Mesenchymal stem cell (in vitro differentiated cells and primary cell): ENCODE results near the gene ANKRD40.

ENCODE experiments used
- DNase-seq: peaks from one replicate; pipeline ENCODE4 v3.0.0-alpha.2; 2013
- H2AFZ ChIP-seq: one replicate; pipeline ENCODE4 v1.6.1; 2013; ENCODE audit warnings: low read depth, mild to moderate bottlenecking, control low read depth, inconsistent platforms, low read length, moderate library complexity
- H2AK5ac ChIP-seq: 2 replicates; pipeline ENCODE4 v1.6.1; 2013; ENCODE audit warnings: low read length, moderate library complexity, mild to moderate bottlenecking, inconsistent platforms; ENCODE audit not compliant: severe bottlenecking
- H2BK120ac ChIP-seq: one replicate; pipeline ENCODE4 v1.6.1; 2013; ENCODE audit warnings: low read depth, mild to moderate bottlenecking, inconsistent platforms, low read length, moderate library complexity
- H2BK12ac ChIP-seq, 2 experiments: one replicate each; pipeline ENCODE4 v1.6.1; 2013; ENCODE audit warnings: inconsistent platforms in 2 of 2, low read length in 2 of 2, mild to moderate bottlenecking in 2 of 2, moderate library complexity in 2 of 2, control low read depth in 1 of 2
- H2BK15ac ChIP-seq: one replicate; pipeline ENCODE4 v1.6.1; 2013; ENCODE audit warnings: mild to moderate bottlenecking, low read depth, inconsistent platforms; ENCODE audit not compliant: poor library complexity, severe bottlenecking
- H2BK5ac ChIP-seq: 2 replicates; pipeline ENCODE4 v1.6.1; 2013; ENCODE audit warnings: low read depth, mild to moderate bottlenecking, low read length, control low read depth, inconsistent platforms; ENCODE audit not compliant: poor library complexity, severe bottlenecking
- H3K14ac ChIP-seq, 2 experiments: one replicate each; pipeline ENCODE4 v1.6.1; 2013; ENCODE audit warnings: inconsistent platforms in 2 of 2, low read length in 2 of 2, control low read depth in 1 of 2, mild to moderate bottlenecking in 1 of 2, moderate library complexity in 1 of 2
- H3K18ac ChIP-seq, 2 experiments: one replicate each; pipeline ENCODE4 v1.6.1; 2013; ENCODE audit warnings: inconsistent platforms in 2 of 2, low read length in 2 of 2, control low read depth in 1 of 2, low read depth in 1 of 2, mild to moderate bottlenecking in 1 of 2
- H3K23ac ChIP-seq, 2 experiments: one replicate each; pipeline ENCODE4 v1.6.1; 2013; ENCODE audit warnings: inconsistent platforms in 2 of 2, low read length in 2 of 2, mild to moderate bottlenecking in 2 of 2, moderate library complexity in 2 of 2, control low read depth in 1 of 2
- H3K27ac ChIP-seq: 2 replicates; pipeline ENCODE4 v1.5.1; 2013; ENCODE audit warnings: mild to moderate bottlenecking, moderate library complexity, low read length, control low read depth, inconsistent platforms; ENCODE audit not compliant: poor library complexity, severe bottlenecking
- H3K27me3 ChIP-seq, 2 experiments: 2 replicates each; pipeline versions ENCODE4 v1.6.1 to v1.7.0; 2013; ENCODE audit warnings: low read length in 2 of 2, mild to moderate bottlenecking in 2 of 2, moderate library complexity in 2 of 2, control low read depth in 1 of 2, inconsistent platforms in 1 of 2; ENCODE audit not compliant: control insufficient read depth in 1 of 2, insufficient read depth in 1 of 2
- H3K36me3 ChIP-seq, 2 experiments: 2 replicates each; pipeline versions ENCODE4 v1.6.1 to v1.7.0; 2013; ENCODE audit warnings: low read length in 2 of 2, control low read depth in 1 of 2, inconsistent platforms in 1 of 2, low read depth in 1 of 2, mild to moderate bottlenecking in 1 of 2; ENCODE audit not compliant: insufficient read depth in 2 of 2, control insufficient read depth in 1 of 2
- H3K4ac ChIP-seq, 2 experiments: one replicate each; pipeline ENCODE4 v1.6.1; 2013; ENCODE audit warnings: inconsistent platforms in 2 of 2, low read length in 2 of 2, mild to moderate bottlenecking in 2 of 2, moderate library complexity in 2 of 2, control low read depth in 1 of 2, low read depth in 1 of 2
- H3K4me1 ChIP-seq: 2 replicates; pipeline ENCODE4 v1.6.1; 2013; ENCODE audit warnings: low read depth, low read length, control low read depth; ENCODE audit not compliant: control insufficient read depth, insufficient read depth
- H3K4me2 ChIP-seq: 2 replicates; pipeline ENCODE4 v1.6.1; 2013; ENCODE audit warnings: low read length, mild to moderate bottlenecking, inconsistent platforms; ENCODE audit not compliant: poor library complexity, severe bottlenecking
- H3K4me3 ChIP-seq, 2 experiments: 2 replicates each; pipeline versions ENCODE4 v1.5.1 to v1.7.0; 2013; ENCODE audit warnings: low read length in 2 of 2, mild to moderate bottlenecking in 2 of 2, control low read depth in 1 of 2, low read depth in 1 of 2; ENCODE audit not compliant: insufficient read depth in 1 of 2
- H3K79me1 ChIP-seq: replicated peaks from 2 replicates; pipeline ENCODE4 v1.6.1; 2013; ENCODE audit warnings: mild to moderate bottlenecking, control low read depth, low read length, inconsistent platforms; ENCODE audit not compliant: poor library complexity, severe bottlenecking
- H3K9ac ChIP-seq: 2 replicates; pipeline ENCODE4 v1.7.0; 2013; ENCODE audit warnings: mild to moderate bottlenecking, low read length, moderate library complexity
- H3K9me3 ChIP-seq: 2 replicates; pipeline ENCODE4 v1.7.0; 2013; ENCODE audit warnings: mild to moderate bottlenecking, low read length; ENCODE audit not compliant: control insufficient read depth
- H4K8ac ChIP-seq: one replicate; pipeline ENCODE4 v1.6.1; 2013; ENCODE audit warnings: inconsistent platforms, mild to moderate bottlenecking, low read length, moderate library complexity
- H4K91ac ChIP-seq: one replicate; pipeline ENCODE4 v1.6.1; 2013; ENCODE audit warnings: mild to moderate bottlenecking, low read length, inconsistent platforms
- WGBS: methylation state at CpG from one replicate; pipeline ENCODE4 v1.1.7; 2013; ENCODE audit warnings: mixed read lengths; 5-methylcytosine and 5-hydroxymethylcytosine counted together

ANKRD40 gene

GRCh38 chr17:50660042-50660886 is 47.5 kb downstream of the ANKRD40 start:
- Histone ChIP-seq H3K23ac (peak overlapping the region in 1 of 2 experiments; percentile 36), H2AFZ (peak overlapping the region; percentile 64), H2AK5ac (peak overlapping the region; percentile 54), H2BK120ac (peak overlapping the region; percentile 50), H3K36me3 (peaks cover 5 to 19% of the 10 kb centered on the region in 2 experiments), H3K4me2 (no peak overlapping the region), H2BK12ac (peak overlapping the region; percentile 89 to 91), H4K8ac (peak overlapping the region; percentile 93), H2BK15ac (peak overlapping the region; percentile 73), H3K4me1 (peaks cover 33% of the 10 kb centered on the region), H3K79me1 (peaks cover 1% of the 10 kb centered on the region), H3K18ac (peak overlapping the region; percentile 26 to 89), H3K27ac (no peak overlapping the region), H3K4ac (peak overlapping the region; percentile 13 to 58), H3K9me3 (no peaks in the 10 kb centered on the region), H3K9ac (peak overlapping the region; percentile 51), H3K14ac (peak overlapping the region in 1 of 2 experiments; percentile 49), H3K27me3 (no peaks in the 10 kb centered on the region), H2BK5ac (no peak overlapping the region), H4K91ac (peak overlapping the region; percentile 92), H3K4me3 (no peak overlapping the region)
- no peak for DNase-seq
- 77% methylated on average over 10 of the region's 11 CpGs for WGBS

DNA sequence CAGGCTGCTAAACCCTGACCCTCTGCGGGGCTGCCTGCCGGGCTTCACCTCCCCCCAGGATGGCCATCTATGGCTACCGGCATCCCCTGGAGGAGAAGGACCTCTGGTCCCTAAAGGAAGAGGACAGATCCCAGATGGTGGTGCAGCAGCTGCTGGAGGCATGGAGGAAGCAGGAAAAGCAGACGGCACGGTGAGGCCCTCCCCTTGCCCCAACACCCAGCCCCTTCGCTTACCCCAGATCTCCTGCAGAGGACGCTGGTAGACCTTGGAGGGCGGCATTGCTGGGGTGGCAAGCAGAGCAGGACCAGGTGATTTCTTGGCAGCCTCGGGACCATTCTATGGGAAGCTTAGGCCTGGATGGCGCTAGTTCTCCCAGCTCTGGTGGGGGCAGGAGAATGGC is 48.5 kb downstream of the ANKRD40 start:
- Histone ChIP-seq H2AFZ (no peak overlapping the region), H2BK15ac (peak overlapping the region; percentile 31), H3K4me3 (no peak overlapping the region), H3K4me2 (no peak overlapping the region), H3K9ac (no peak overlapping the region), H3K27me3 (no peaks in the 10 kb centered on the region), H3K36me3 (peaks cover 5 to 19% of the 10 kb centered on the region in 2 experiments), H3K23ac (no peak overlapping the region), H3K14ac (peak overlapping the region in 1 of 2 experiments; percentile 18), H3K9me3 (no peaks in the 10 kb centered on the region), H3K27ac (no peak overlapping the region), H3K4ac (no peak overlapping the region), H2BK12ac (no peak overlapping the region), H4K8ac (peak overlapping the region; percentile 56), H2BK120ac (no peak overlapping the region), H2BK5ac (no peak overlapping the region), H3K79me1 (peaks cover 1% of the 10 kb centered on the region), H4K91ac (peak overlapping the region; percentile 11), H2AK5ac (no peak overlapping the region), H3K4me1 (peaks cover 33% of the 10 kb centered on the region), H3K18ac (peak overlapping the region in 1 of 2 experiments; percentile 54)
- 89% methylated on average over 8 of the region's 10 CpGs for WGBS
- no peak for DNase-seq

DNA sequence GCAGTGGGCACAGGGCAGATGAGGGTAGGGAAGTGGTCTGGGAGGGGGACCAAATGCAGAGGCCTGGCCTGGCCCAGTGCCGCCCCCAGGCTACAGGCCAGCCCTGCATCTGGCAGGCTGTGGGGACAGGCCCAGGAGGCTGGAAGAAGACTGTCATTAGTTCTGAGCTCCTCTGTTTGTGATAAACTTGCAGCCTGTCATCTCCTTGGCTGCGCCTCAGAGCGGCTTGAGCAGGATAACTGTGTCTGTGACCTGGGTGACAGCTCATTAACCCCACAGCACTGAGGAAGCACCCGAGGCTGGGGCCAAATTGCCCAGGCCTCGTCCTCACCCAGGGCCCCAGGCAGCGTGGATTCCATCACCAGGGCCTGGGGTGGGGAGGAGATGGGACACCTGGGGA is 49.1 kb downstream of the ANKRD40 start:
- peak overlapping the region; percentile 60 for H2AK5ac ChIP-seq
- H3K4ac ChIP-seq, result peak overlapping the region in 1 of 2 experiments; percentile 60
- peak overlapping the region; percentile 55 for H4K8ac ChIP-seq
- no peak overlapping the region for H2BK15ac ChIP-seq
- peaks cover 1% of the 10 kb centered on the region for H3K79me1 ChIP-seq
- H3K18ac ChIP-seq, result peak overlapping the region in 1 of 2 experiments; percentile 14
- H2BK12ac ChIP-seq, result peak overlapping the region in 1 of 2 experiments; percentile 67
- H3K14ac ChIP-seq, result peak overlapping the region in 1 of 2 experiments; percentile 7
- H3K9ac ChIP-seq, result no peak overlapping the region
- no peaks in the 10 kb centered on the region for H3K27me3 ChIP-seq
- H2AFZ ChIP-seq, result no peak overlapping the region
- H3K4me1 ChIP-seq, result peaks cover 33% of the 10 kb centered on the region
- H2BK120ac ChIP-seq, result no peak overlapping the region
- H3K36me3 ChIP-seq, result peaks cover 5 to 19% of the 10 kb centered on the region in 2 experiments
- no peak for DNase-seq
- H3K23ac ChIP-seq, result no peak overlapping the region
- H2BK5ac ChIP-seq, result no peak overlapping the region
- no peak overlapping the region for H3K4me2 ChIP-seq
- H4K91ac ChIP-seq, result peak overlapping the region; percentile 5
- H3K4me3 ChIP-seq, result no peak overlapping the region
- 63% methylated on average over 6 of the region's 6 CpGs for WGBS
- H3K9me3 ChIP-seq, result no peaks in the 10 kb centered on the region
- H3K27ac ChIP-seq, result no peak overlapping the region

GRCh38 chr17:50657627-50658026 is 50.1 kb downstream of the ANKRD40 start:
- Histone ChIP-seq H2BK120ac (no peak overlapping the region), H3K9ac (no peak overlapping the region), H3K27ac (no peak overlapping the region), H2BK15ac (no peak overlapping the region), H3K36me3 (peaks cover 5 to 19% of the 10 kb centered on the region in 2 experiments), H3K23ac (no peak overlapping the region), H4K8ac (no peak overlapping the region), H3K4ac (no peak overlapping the region), H4K91ac (no peak overlapping the region), H3K27me3 (no peaks in the 10 kb centered on the region), H3K14ac (no peak overlapping the region), H3K4me1 (peaks cover 30% of the 10 kb centered on the region), H2BK12ac (no peak overlapping the region), H3K4me2 (no peak overlapping the region), H3K79me1 (peaks cover 1% of the 10 kb centered on the region), H2AFZ (no peak overlapping the region), H2BK5ac (no peak overlapping the region), H3K18ac (no peak overlapping the region), H3K4me3 (no peak overlapping the region), H2AK5ac (no peak overlapping the region), H3K9me3 (no peaks in the 10 kb centered on the region)
- DNase-seq, result no peak
- WGBS, result 100% methylated on average over 7 of the region's 7 CpGs
